HL-60/S4 treated with retinoic acid at 250 ng/mL for 4 days and 3 days (cell line): ENCODE data around the gene VIPR2.

Source experiments
- in situ Hi-C: fragments of 300-500 bp; cut with MboI; formaldehyde crosslinking; loops from 2 replicates; pipeline ENCODE4 v1.7.0; 2022; ENCODE audit warnings: low sequenced_read_pairs

VIPR2 gene

DNA sequence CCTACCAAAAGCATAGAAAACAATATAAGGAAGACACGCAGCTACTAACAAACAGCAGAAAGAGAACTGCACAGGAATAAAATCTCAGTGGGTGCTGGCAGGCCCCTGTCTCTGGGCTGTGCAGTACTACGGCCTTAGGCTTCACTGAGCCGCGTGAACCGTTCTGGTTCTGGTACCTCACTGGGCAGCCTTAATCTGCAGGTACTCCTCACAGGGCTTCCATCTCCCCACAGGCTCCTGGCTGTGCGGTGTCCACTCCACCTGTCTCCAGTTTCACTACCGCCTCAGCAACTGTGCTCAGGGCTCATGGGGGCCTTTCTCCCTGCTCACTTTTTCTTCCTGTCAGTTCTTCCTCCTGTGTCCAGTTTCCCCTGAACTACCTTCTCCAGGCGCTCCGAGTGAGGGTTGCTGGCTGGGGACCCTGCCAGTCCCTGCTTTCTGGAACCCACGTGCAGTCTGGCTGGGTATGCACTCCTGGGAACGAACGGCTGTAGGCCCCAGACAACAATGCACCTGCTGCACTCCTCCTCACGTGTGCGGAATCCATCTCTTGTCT, 75.7 kb downstream of the VIPR2 start:
- in situ Hi-C loops, result no loop called here

DNA sequence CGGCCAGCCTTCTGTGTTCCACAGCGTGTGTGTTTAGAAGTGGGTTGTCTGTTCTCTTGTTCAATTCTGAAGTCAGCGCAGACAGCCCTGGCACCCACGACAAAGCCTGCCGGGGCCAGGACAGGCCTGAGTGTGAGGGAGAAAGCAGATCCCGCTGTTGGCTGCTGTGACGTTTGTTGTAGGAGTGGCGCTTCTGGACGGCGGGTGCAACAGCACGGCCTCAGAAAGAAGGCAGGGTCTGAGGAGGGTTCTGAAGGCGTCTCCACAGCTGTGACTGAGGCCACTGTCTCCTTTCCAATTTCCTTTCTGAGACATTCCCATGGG, 76.2 kb downstream of the VIPR2 start:
- in situ Hi-C loops, result no loop called here

DNA sequence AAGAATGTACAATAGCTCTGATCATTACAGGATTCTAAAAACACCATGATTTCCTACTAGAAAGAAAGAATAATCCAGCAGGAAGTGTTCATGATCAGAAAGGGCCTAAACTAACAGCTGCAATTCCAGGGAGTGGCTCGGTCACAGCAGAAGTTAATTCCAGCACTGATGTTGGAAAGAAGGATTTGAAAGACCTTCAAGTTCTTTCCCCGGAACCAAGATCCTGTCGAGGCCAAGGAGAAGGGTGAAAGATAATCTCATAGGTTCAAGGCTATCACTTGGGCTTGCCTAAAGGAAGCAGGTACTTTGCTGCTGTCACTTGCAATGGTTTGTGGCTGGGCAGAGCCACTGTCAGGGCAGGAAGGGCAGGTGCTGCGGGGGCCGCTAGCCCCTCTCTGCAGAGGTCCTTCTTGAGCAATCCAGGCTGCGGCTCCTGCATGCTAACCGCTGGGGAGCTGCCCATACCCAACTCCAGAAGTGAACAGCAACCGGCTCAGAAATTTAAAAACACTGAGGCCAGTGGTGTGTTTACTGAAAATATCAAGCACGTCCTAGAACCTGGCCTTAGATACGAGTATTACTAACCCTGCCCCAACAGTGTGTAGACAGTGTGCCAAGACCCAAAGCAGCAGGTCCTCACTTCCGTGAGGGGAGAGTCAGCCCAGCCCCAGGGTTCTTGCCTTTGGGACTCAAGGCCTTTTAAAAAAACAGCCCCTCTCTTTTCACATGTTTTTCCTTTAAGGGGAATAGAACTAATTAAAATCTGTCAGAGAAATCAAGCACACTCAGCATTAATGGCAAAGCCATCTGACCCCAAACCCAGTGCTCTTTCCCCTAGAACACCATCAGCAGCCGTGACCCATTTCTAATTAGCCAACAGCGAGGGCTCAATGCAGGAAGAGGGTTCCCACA, 76.8 kb downstream of the VIPR2 start:
- in situ Hi-C loops, result no loop called here

DNA sequence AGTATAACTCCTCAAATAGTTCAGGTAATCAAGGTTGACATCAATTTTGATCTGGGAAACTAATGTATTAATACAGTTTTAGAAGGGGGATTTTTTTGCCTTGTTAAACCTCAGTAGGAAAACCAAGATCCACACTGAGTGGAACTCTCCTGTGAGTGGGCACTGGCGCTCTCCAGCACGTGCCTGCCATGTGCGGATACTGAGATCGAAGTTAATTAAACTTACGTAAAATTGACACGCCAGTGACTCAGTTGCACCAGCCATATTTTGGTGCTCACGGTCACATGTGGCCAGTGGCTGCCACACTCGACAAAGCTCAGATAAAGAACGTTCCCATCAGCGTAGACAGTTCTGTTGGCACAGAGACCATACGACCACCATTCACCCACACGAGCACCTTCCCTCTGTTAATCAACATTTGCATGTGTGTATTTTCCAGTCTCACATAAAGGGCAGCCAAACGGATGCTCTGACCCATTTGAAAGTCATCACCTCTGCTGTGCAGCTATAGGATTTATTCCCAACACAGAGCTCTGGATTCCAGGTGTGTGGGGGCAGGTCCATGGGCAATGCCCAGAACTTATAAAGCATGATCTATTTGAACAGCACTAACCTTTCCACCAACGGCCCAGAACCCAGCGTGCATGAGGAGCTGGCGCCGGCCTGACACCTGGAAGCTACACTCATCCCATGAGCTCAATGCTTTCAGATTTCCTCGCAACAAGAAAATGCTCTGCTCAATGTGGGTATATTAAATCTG, 77.7 kb downstream of the VIPR2 start:
- in situ Hi-C loops, result no loop called here

DNA sequence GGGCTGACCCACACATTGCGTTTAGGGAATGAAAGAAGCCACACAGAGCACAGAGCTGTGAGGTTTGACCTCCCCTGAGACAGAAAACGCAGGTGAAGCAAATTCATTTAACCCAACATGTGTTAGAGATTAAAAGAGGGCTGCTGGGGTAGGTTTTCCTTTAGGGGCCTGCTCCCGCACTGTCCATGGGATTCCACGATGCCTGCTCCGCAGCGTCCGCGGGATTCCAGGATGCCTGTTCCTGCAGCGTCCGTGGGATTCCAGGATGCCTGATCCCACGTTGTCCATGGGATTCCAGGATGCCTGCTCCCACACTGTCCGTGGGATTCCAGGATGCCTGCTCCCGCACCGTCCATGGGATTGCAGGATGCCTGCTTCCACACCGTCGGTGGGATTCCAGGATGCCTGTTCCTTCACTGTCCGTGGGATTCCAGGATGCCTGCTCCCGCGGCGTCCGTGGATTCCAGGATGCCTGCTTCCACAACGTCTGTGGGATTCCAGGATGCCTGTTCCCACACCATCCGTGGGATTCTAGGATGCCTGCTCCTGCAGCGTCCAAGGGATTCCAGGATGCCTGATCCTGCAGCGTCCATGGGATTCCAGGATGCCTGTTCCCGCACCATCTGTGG, 78.7 kb downstream of the VIPR2 start:
- in situ Hi-C loops, result no loop called here

GRCh38 chr7:159064816-159065510, 79.7 kb downstream of the VIPR2 start:
- in situ Hi-C loops, result no loop called here

DNA sequence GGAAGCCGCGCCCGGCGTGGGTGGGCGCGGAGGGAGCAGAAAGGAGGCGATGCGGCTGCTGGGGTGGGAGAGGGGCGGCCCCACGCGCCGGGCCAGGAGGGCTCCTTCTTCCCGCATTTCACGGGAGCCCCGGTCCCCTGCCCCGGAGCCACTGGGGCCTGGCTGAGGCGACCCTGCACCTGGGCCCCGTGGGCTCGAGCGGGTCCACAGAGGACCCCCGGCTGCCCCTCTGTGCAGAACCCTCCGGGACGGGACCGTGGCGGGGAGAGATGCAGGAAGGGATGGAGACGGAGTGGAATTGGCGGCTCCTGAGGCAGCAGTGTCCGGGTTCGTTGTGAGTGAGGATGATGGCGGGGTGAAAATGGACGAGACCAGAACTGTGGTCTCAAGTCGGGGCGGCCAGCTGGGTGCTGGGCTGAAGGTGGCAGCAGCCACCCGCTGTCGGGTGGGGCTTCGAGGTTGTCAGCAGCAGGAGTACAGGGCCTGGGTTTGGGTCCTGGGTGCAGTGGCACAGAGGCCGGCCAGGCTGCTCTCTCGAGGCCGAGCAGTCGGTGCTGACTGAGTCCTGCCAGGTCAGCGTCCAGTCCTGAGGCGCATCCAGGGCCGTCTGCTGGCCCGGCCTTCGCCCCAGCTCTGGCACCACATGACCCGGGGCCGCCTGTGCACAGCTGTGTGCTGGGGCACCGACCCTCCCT, 80.4 kb downstream of the VIPR2 start:
- in situ Hi-C loops, result no loop called here

DNA sequence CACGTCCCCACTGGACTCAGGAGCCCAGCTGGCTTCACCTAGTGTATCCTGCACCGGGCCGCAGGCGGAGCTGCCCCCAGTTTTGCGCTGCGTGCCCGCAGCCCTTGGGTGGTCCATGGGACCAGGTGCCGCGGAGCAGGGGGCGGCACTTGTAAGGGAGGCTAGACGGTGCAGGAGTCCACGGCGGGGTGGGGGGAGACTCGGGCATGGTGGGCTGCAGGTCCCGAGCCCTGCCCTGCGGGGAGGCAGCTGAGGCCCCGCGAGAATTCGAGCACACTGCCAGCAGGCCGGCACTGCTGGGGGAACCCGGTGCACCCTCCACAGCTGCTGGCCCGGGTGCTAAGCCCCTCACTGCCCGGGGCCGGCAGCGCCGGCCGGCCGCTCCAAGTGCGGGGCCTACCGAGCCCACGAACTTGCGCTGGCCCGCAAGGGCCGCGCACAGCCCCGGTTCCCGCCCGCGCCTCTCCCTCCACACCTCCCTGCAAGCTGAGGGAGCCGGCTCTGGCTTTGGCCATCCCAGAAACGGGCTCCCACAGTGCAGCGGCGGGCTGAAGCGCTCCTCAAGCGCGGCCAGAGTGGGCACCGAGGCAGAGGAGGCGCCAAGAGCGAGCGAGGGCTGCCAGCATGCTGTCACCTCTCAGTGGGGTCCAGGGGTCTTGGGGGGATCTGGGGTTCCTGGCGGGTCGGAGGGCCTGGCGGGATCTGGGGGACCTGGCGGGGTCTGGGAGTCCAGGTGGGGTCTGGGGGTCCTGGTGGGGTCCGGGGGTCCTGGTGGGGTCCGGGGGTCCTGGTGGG, 81.4 kb downstream of the VIPR2 start:
- in situ Hi-C loops, result no loop called here

- in situ Hi-C loops, result no loop called here
Observed at GRCh38 chr7:159062569-159062968, 82.1 kb downstream of the VIPR2 start.

- in situ Hi-C loops, result no loop called here
Observed at GRCh38 chr7:159061674-159062212, 82.9 kb downstream of the VIPR2 start.

GRCh38 chr7:159061209-159061608, 83.5 kb downstream of the VIPR2 start:
- in situ Hi-C loops, result no loop called here

DNA sequence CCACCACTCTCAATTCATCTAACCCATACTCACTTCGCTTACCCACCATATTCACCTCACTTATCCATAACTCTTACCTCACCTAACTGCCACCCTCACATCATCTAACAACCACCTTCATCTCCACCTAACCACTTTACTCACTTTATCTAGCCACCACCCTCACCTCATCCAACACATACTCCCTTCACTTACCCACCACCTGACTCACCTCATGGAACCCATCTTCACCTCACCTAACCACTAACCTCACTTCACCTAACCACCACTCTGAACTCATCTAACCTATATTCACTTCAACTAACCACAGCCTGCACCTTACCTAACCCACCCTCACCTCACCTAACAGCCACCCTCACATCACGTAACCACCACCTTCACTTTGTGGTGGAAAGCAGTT, 84.2 kb downstream of the VIPR2 start:
- in situ Hi-C loops, result no loop called here

- in situ Hi-C loops, result no loop called here
Observed at GRCh38 chr7:159059629-159060028, 85.0 kb downstream of the VIPR2 start.

DNA sequence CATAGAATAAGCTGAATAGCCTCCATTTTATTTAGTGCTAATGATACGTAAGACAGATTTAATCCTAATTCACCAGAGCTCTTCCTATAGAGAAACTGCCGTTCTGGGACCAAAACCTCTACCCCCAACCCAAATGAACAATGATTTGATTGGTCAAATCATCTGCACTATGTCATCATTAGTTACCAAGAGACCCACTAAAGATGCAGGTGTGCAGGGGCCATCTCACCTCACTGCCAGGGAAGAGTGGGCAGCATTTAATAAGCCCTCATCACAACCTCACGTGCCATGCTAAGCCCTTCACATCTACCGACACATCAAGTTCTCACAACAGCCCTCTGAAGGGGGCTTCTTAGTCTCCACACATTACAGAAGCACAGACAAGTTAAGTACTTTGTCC, 87.0 kb downstream of the VIPR2 start:
- in situ Hi-C loops, result no loop called here

DNA sequence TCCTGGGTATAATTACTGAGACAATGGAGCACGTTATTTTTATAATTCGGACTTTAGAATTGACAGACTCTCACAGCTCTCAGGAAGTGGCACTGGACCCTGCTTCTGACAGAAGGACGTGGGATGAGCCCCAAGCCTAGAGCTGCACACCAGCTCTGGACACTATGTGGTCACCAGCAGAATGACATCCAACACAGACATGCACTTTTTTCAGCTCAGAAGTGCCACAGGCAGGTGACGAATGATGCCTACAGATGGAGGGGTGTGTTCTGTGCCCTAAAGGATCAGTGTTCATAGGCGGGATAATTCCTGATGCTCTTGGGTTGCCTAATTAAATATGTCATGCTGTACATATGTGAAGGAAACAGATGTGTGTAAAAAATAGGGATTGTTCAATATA, 87.9 kb downstream of the VIPR2 start:
- in situ Hi-C loops, result no loop called here

- in situ Hi-C loops, result no loop called here
Observed at GRCh38 chr7:159051916-159052315, 92.8 kb downstream of the VIPR2 start.

DNA sequence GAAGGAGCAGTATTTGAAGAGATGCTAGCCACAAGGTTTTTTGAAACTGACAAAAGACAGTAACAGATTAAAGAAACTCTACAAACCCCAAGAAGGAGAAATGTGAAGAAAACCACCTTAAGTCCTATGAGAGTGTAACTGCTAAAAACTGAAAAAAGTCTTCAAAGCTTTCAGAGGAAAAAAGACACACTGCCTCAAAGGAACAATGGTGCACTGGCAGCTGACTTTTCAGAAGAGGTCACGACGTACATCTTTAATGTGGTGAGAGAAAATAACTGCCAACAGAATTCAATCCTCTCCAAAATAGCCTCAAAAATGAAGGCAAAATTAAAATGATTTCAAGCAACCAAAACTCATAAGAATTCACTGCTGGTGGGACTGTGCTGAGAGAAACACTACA, 94.0 kb downstream of the VIPR2 start:
- in situ Hi-C loops, result no loop called here

- in situ Hi-C loops, result no loop called here
Observed at GRCh38 chr7:159049266-159050025, 95.2 kb downstream of the VIPR2 start.

DNA sequence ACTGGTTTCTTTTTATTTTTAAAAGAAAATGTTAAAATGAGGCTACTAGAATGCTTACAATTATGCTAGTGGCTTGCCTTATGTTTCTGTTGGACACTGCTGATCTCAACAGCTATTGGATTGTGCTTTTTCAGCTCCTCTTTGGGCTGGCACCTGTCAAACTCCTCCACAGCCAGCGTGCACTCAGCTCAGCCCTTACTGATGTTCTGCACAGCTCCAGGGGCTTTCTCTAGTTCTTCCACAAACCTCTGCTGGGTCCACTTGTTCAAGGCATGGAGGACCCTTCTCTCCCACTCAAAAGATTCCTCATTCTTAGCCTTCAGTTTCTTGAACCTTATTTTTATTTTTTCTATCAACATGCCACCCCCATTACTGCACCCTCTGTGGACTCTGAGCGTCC, 96.0 kb downstream of the VIPR2 start:
- in situ Hi-C loops, result no loop called here
